GM21423 (cell line): ENCODE results near the gene CPNE6.
"Not testable (repeated sequence)": the region's sequence is repeated elsewhere in the genome, so short reads cannot be mapped to it uniquely, and the experiment has no call there.

Experiments used
- ATAC-seq: cut with Tn5 transposase; IDR thresholded peaks from one replicate; pipeline ENCODE4 v1.9.1; 2021; ENCODE audit warnings: mild to moderate bottlenecking, moderate library complexity; ENCODE audit not compliant: unreplicated experiment

Gene CPNE6

GRCh38 chr14:24071144-24071697 lies at the start of gene CPNE6:
Gene CPNE6 (plus strand): TSS chr14:24071562. CDS start chr14:24072937, 1,375 bp downstream.
- no peak for ATAC-seq

GRCh38 chr14:24024939-24025418 lies 46.4 kb upstream of the CPNE6 start:
- not testable (repeated sequence) for ATAC-seq

GRCh38 chr14:24029687-24030086 lies 41.7 kb upstream of the CPNE6 start:
- ATAC-seq, result not testable (repeated sequence)

- not testable (repeated sequence) for ATAC-seq
Observed at GRCh38 chr14:24031331-24031730, 40.0 kb upstream of the CPNE6 start.

- ATAC-seq, result no peak
Observed at GRCh38 chr14:24032727-24033418, 38.5 kb upstream of the CPNE6 start.

- peak; percentile 16 for ATAC-seq
Observed at GRCh38 chr14:24035769-24036168, 35.6 kb upstream of the CPNE6 start.

GRCh38 chr14:24036169-24036962 lies 35.0 kb upstream of the CPNE6 start:
- peak; percentile 69 for ATAC-seq

GRCh38 chr14:24036963-24037657 lies 34.3 kb upstream of the CPNE6 start:
- ATAC-seq, result not testable (repeated sequence)

GRCh38 chr14:24037658-24038037 lies 33.7 kb upstream of the CPNE6 start:
- ATAC-seq, result no peak

- no peak for ATAC-seq
Observed at GRCh38 chr14:24038686-24039085, 32.7 kb upstream of the CPNE6 start.

- no peak for ATAC-seq
Observed at GRCh38 chr14:24040692-24041091, 30.7 kb upstream of the CPNE6 start.

- no peak for ATAC-seq
Observed at GRCh38 chr14:24042746-24043145, 28.6 kb upstream of the CPNE6 start.

GRCh38 chr14:24049002-24049401 lies 22.4 kb upstream of the CPNE6 start:
- not testable (repeated sequence) for ATAC-seq

GRCh38 chr14:24050753-24051152 lies 20.6 kb upstream of the CPNE6 start:
- not testable (repeated sequence) for ATAC-seq

- ATAC-seq, result no peak
Observed at GRCh38 chr14:24051176-24051788, 20.1 kb upstream of the CPNE6 start.

GRCh38 chr14:24051789-24052655 lies 19.3 kb upstream of the CPNE6 start, which contains the start of gene CARMIL3:
Gene CARMIL3 (plus strand): TSS chr14:24052009. CDS start chr14:24052154, 145 bp downstream.
- ATAC-seq, result peak; percentile 75

- no peak for ATAC-seq
Observed at GRCh38 chr14:24052656-24053547, 18.5 kb upstream of the CPNE6 start.

GRCh38 chr14:24053548-24054323 lies 17.6 kb upstream of the CPNE6 start:
- no peak for ATAC-seq
